Fibroblast of the aortic adventitia (primary cell): Measurements from ENCODE around the gene EPHB1. TPM values are rescaled to one million over a fixed set of nuclear protein-coding genes. Genes with fewer than 3 reads are reported as not detected.

ENCODE experiments used
- DNase-seq: peaks from one replicate; pipeline ENCODE4 v3.0.0-alpha.2; 2010; ENCODE audit warnings: low read depth
- H3K4me3 ChIP-seq: 2 replicates; pipeline ENCODE4 v1.5.1; 2011; ENCODE audit warnings: low read depth, mild to moderate bottlenecking, control low read depth, low read length, moderate library complexity
- total RNA-seq: library from RNA; depleted of rRNA; stranded (reverse); fragments of >200 nt; gene quantifications from 2 replicates; pipeline ENCODE4 v1.2.3, GENCODE V29; 2012; ENCODE audit warnings: low replicate concordance
- TF ChIP-seq, protein P1 (sequence below): IDR thresholded peaks from 2 replicates; pipeline ENCODE4 v1.5.1; 2011; ENCODE audit warnings: mild to moderate bottlenecking, low read length, control low read depth, inconsistent platforms; ENCODE audit not compliant: insufficient read depth

EPHB1 gene
- total RNA-seq, 1 donor: 1.2 TPM

DNA sequence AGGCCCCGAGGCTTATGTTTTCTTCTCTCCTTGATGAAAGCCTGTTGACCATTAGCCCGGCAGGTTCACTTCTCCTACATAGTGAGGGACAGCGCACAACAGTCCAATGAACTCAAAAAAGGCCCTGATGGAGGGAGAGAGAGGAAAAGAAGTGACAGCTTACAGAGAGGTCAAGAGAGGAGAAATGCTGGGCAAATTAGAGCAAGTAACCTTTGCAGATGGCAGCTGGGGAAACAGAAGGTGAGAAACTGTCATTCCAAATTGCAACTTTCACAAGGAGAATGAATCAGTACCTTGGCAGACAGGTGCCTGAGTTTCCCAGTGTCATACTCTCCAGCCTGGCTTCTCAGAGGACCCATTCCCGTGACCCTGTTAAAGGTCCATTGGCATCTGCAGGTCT, 252.0 kb downstream of the EPHB1 start:
- TF ChIP-seq, protein P1, sequence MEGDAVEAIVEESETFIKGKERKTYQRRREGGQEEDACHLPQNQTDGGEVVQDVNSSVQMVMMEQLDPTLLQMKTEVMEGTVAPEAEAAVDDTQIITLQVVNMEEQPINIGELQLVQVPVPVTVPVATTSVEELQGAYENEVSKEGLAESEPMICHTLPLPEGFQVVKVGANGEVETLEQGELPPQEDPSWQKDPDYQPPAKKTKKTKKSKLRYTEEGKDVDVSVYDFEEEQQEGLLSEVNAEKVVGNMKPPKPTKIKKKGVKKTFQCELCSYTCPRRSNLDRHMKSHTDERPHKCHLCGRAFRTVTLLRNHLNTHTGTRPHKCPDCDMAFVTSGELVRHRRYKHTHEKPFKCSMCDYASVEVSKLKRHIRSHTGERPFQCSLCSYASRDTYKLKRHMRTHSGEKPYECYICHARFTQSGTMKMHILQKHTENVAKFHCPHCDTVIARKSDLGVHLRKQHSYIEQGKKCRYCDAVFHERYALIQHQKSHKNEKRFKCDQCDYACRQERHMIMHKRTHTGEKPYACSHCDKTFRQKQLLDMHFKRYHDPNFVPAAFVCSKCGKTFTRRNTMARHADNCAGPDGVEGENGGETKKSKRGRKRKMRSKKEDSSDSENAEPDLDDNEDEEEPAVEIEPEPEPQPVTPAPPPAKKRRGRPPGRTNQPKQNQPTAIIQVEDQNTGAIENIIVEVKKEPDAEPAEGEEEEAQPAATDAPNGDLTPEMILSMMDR: no peak
- no peak for DNase-seq
- no peak overlapping the region for H3K4me3 ChIP-seq

DNA sequence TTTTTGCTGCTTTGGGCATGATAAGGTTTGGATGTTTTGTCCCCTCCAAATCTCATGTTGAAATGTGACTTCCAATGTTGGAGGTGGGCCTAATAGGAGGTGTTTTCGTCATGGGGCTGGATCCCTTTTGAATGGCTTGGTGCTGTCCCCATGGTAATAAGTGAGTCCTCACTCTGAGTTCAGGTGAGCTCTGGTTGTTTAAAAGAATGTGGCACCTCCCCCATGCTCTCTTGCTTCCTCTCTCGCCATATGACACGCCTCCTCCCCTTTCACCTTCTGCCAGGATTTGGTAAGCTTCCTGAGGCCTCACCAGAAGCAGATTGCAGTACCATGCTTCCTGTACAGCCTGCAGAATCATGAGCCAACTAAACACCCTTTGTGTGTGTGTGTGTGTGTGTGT, 255.5 kb downstream of the EPHB1 start:
- no peak overlapping the region for H3K4me3 ChIP-seq
- TF ChIP-seq, protein P1: no peak
- DNase-seq: no peak

DNA sequence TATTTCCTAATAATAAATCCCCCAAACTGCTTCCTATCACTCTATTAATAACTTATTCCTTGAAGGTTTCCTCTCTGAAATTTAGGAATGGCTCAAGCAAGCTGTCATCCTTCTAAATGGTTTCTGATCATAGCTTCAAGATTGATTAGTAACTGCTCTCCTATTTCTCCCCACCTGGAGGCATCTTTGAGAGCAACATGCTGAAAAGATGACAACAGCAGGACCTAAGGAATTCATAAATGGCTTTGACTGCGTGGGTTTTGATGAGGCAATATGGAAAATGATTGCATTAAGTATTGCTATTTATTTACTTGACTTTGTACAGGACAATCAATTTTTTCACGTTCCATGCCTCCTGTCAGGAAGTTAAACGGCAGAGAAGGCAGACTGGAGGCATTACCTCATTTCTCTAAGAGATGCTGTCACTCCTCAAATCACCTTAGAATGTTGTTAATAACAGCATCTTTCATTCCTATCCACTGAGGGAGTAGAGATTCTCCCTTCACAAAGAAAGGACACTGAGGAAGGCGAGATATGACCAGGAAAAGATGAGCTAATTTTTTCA, 256.4 kb downstream of the EPHB1 start:
- H3K4me3 ChIP-seq: no peak overlapping the region
- TF ChIP-seq, protein P1: no peak
- DNase-seq: no peak

DNA sequence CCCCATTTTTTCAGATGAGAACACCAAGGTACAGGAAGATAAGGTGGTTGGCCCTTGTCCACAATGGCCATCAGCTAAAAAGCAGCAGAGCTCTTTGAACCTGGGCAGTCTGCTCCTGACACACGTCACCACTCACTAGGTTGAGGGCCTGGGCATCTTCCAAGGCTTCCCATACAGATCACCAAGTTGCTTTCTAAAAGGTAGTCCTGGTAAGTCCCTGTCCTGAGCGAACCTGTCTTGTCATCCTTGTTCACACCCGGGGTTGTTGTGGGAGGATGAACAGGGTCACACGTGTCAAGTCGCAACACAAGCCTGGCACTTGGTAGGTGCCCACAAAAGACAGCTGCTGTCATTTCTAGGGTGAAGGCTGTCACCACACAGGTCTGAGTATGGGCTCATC, 260.4 kb downstream of the EPHB1 start:
- no peak for DNase-seq
- no peak overlapping the region for H3K4me3 ChIP-seq
- TF ChIP-seq, protein P1: no peak

DNA sequence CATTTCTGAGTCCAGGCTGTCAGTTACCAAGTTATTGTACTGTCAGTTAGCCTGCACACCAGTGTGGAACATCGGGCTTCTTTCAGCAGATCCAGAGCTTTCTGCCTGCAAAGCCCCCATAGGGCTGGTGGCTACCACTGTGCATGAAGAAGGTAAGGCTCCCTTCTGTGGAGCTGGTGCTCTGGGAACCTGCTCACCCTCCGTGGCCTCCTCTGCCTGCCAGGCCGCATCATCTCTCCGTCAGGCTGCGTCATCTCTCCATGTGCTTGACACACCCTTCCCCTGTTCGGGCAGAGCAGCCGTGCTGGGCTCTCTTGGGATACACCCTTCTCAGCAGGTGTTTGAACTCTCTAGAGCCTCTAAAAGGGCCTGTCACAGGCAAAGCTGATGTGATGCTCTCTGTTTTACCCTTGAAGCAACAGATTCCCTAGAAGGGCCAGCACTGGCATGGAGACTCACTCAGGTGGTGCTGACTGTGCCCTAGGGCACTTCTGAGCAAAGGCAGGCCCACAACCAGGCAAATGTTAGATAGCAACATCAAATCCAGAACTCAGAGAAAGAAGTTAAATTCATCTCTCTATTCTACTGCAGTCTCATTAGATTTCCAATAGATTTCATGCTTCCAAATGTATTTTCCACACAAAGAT, 261.1 kb downstream of the EPHB1 start:
- TF ChIP-seq, protein P1: no peak
- no peak for DNase-seq
- no peak overlapping the region for H3K4me3 ChIP-seq

DNA sequence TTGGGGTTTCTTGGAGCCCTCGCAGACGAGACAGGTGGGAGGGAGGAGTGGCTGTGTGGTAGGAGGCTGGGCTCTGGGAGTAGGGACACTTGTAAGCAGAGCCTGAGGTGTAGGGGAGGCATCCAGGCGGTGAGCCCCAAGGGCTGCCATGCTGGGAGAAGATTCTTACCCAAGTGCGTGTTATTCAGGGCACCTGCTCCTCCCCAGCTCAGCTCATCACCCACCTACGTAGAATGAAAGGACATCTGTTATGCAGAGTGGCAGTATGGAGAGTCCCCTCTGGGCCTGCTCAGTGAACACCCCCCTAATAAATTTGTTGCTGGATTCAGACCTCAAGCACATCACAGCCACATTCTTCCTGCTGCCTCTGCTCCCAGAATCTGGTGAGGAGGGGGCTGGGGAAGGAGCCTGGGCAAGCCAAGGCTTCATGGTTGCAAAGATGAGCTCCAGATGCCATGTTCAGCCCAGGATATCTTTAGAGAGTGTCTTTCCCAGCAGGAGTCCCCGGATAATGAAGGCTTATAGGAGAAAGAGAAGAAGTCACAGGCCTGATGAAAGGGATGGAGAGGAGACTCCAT, 261.8 kb downstream of the EPHB1 start:
- TF ChIP-seq, protein P1: no peak
- no peak for DNase-seq
- no peak overlapping the region for H3K4me3 ChIP-seq
